ENCODE measurements around the gene MXD4. TPM values are rescaled to one million over a fixed set of nuclear protein-coding genes. Genes with fewer than 3 reads are reported as not detected.
A peak's percentile ranks its signal among the peaks of the same experiment; 100 is the strongest.

MXD4 gene
- total RNA-seq, 1 experiment from 2014 or later = 53.2 TPM

GRCh38 chr4:2255501-2256155, 6.3 kb downstream of the MXD4 start:
- in situ Hi-C loops (cut with HindIII; ENCODE audit: low sequenced_read_pairs) = no loop called here
- peak; percentile 88 for DNase-seq (ENCODE audit: low spot score)

GRCh38 chr4:2254665-2255500, 7.0 kb downstream of the MXD4 start:
- in situ Hi-C loops (cut with HindIII; ENCODE audit: low sequenced_read_pairs) = no loop called here
- peak; percentile 88 for DNase-seq (ENCODE audit: low spot score)

- in situ Hi-C loops (cut with HindIII; ENCODE audit: low sequenced_read_pairs) = no loop called here
Observed at GRCh38 chr4:2253160-2254084, 8.5 kb downstream of the MXD4 start.

GRCh38 chr4:2252530-2253091, 9.3 kb downstream of the MXD4 start:
- in situ Hi-C loops (cut with HindIII; ENCODE audit: low sequenced_read_pairs) = no loop called here

More at GRCh38 chr4:2253160-2254084, 8.5 kb downstream of the MXD4 start:
- no peak for DNase-seq (ENCODE audit: low spot score)

GRCh38 chr4:2251795-2252529, 9.9 kb downstream of the MXD4 start:
- in situ Hi-C loops (cut with HindIII; ENCODE audit: low sequenced_read_pairs) = no loop called here
- no peak for DNase-seq (ENCODE audit: low spot score)

More at GRCh38 chr4:2252530-2253091, 9.3 kb downstream of the MXD4 start:
- DNase-seq (ENCODE audit: low spot score) = no peak

GRCh38 chr4:2251073-2251794, 10.7 kb downstream of the MXD4 start:
- in situ Hi-C loops (cut with HindIII; ENCODE audit: low sequenced_read_pairs) = no loop called here
- DNase-seq (ENCODE audit: low spot score) = no peak

GRCh38 chr4:2250357-2251072, 11.4 kb downstream of the MXD4 start:
- peak; percentile 28 for DNase-seq (ENCODE audit: low spot score)
- in situ Hi-C loops (cut with HindIII; ENCODE audit: low sequenced_read_pairs) = no loop called here

GRCh38 chr4:2249526-2250356, 12.2 kb downstream of the MXD4 start:
- in situ Hi-C loops (cut with HindIII; ENCODE audit: low sequenced_read_pairs) = loop anchor here (10.0 kb wide), 3 partner anchors 55 to 205 kb away; no protein-coding TSS in a partner anchor
- no peak for DNase-seq (ENCODE audit: low spot score)

GRCh38 chr4:2248821-2249261, 13.1 kb downstream of the MXD4 start:
- DNase-seq (ENCODE audit: low spot score) = peak; percentile 26
- in situ Hi-C loops (cut with HindIII; ENCODE audit: low sequenced_read_pairs) = loop anchor here (10.0 kb wide), 3 partner anchors 56 to 206 kb away; no protein-coding TSS in a partner anchor

GRCh38 chr4:2248044-2248780, 13.7 kb downstream of the MXD4 start:
- no peak for DNase-seq (ENCODE audit: low spot score)
- in situ Hi-C loops (cut with HindIII; ENCODE audit: low sequenced_read_pairs) = loop anchor here (10.0 kb wide), 3 partner anchors 57 to 207 kb away; no protein-coding TSS in a partner anchor

- in situ Hi-C loops (cut with HindIII; ENCODE audit: low sequenced_read_pairs) = loop anchor here (10.0 kb wide), 3 partner anchors 57 to 207 kb away; no protein-coding TSS in a partner anchor
- no peak for DNase-seq (ENCODE audit: low spot score)
Observed at GRCh38 chr4:2247128-2248043, 14.5 kb downstream of the MXD4 start.

- no peak for DNase-seq (ENCODE audit: low spot score)
- in situ Hi-C loops (cut with HindIII; ENCODE audit: low sequenced_read_pairs) = loop anchor here (10.0 kb wide), 3 partner anchors 58 to 208 kb away; no protein-coding TSS in a partner anchor
Observed at GRCh38 chr4:2246384-2247127, 15.4 kb downstream of the MXD4 start.

- in situ Hi-C loops (cut with HindIII; ENCODE audit: low sequenced_read_pairs) = loop anchor here (10.0 kb wide), 3 partner anchors 59 to 209 kb away; no protein-coding TSS in a partner anchor
- DNase-seq (ENCODE audit: low spot score) = no peak
Observed at GRCh38 chr4:2245787-2246275, 16.1 kb downstream of the MXD4 start.

Data from G401 (cell line).